ENCODE data around the gene NFIA.

The NFIA gene

GRCh38 chr1:61230523-61230922 is 148.2 kb downstream of the NFIA start:
- Histone ChIP-seq H3K4me3 (ENCODE audit: low read length, poor library complexity, severe bottlenecking) (no peak overlapping the region), H3K27me3 (ENCODE audit: insufficient read depth, low read length, poor library complexity, severe bottlenecking) (no peaks in the 10 kb centered on the region), H3K4me2 (ENCODE audit: low read depth, low read length, poor library complexity, severe bottlenecking) (no peak overlapping the region), H3F3A (ENCODE audit: low read depth) (no peaks in the 10 kb centered on the region), H3K4me1 (ENCODE audit: insufficient read depth, low read length, poor library complexity, severe bottlenecking) (peaks cover 5% of the 10 kb centered on the region), H3K9me3 (ENCODE audit: insufficient read depth, low read depth, low read length) (no peaks in the 10 kb centered on the region), H3K36me3 (ENCODE audit: insufficient read depth, low read length) (no peaks in the 10 kb centered on the region), H4K20me1 (ENCODE audit: insufficient read depth, low read length, poor library complexity, severe bottlenecking) (no peaks in the 10 kb centered on the region), H2AFZ (ENCODE audit: low read length) (peak overlapping the region; percentile 1; the same call in 1 of the 2 replicates), H3K9me2 (replicated peaks; ENCODE audit: low read depth, low read length) (no peaks in the 10 kb centered on the region), H3K79me2 (ENCODE audit: insufficient read depth, low read length) (no peaks in the 10 kb centered on the region), H3K9ac (ENCODE audit: low read depth, low read length, poor library complexity, severe bottlenecking) (no peak overlapping the region)
- TF ChIP-seq EZH2phosphoT487 (IDR thresholded peaks at IDR 0.05; ENCODE audit: borderline replicate concordance) = no peak
- TF ChIP-seq CTCF (conservative IDR thresholded peaks at IDR 0.05; ENCODE audit: low read length) = no peak

DNA sequence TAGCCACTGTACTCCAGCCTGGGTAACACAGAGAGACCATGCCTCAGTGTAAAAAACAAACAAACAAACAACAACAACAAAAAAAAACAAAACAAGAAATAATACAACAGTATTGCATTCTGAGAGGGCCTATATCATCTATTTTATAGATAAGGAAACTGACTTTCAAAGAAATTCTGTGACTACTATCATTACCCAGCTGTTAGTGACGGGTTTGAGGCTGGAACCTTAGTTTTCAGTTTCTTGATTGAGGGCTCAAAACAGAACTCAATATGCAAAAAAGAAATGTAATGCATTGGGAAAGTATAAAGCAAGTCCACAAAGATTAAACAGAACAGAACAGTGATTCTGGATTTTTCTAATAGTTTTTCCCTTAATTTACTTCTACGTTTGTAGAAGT is 149.4 kb downstream of the NFIA start:
- Histone ChIP-seq H3K4me3 (ENCODE audit: low read length, poor library complexity, severe bottlenecking) (no peak overlapping the region), H3K9me3 (ENCODE audit: insufficient read depth, low read depth, low read length) (no peaks in the 10 kb centered on the region), H3K79me2 (ENCODE audit: insufficient read depth, low read length) (no peaks in the 10 kb centered on the region), H3K9ac (ENCODE audit: low read depth, low read length, poor library complexity, severe bottlenecking) (no peak overlapping the region), H4K20me1 (ENCODE audit: insufficient read depth, low read length, poor library complexity, severe bottlenecking) (no peaks in the 10 kb centered on the region), H2AFZ (ENCODE audit: low read length) (no peak overlapping the region), H3F3A (ENCODE audit: low read depth) (no peaks in the 10 kb centered on the region), H3K4me1 (ENCODE audit: insufficient read depth, low read length, poor library complexity, severe bottlenecking) (peaks cover 5% of the 10 kb centered on the region), H3K27me3 (ENCODE audit: insufficient read depth, low read length, poor library complexity, severe bottlenecking) (no peaks in the 10 kb centered on the region), H3K36me3 (ENCODE audit: insufficient read depth, low read length) (no peaks in the 10 kb centered on the region), H3K4me2 (ENCODE audit: low read depth, low read length, poor library complexity, severe bottlenecking) (no peak overlapping the region), H3K9me2 (replicated peaks; ENCODE audit: low read depth, low read length) (no peaks in the 10 kb centered on the region)
- no peak for TF ChIP-seq EZH2phosphoT487 (IDR thresholded peaks at IDR 0.05; ENCODE audit: borderline replicate concordance)
- no peak for TF ChIP-seq CTCF (conservative IDR thresholded peaks at IDR 0.05; ENCODE audit: low read length)

- no peak overlapping the region for H3K9ac ChIP-seq (ENCODE audit: low read depth, low read length, poor library complexity, severe bottlenecking)
- H2AFZ ChIP-seq (ENCODE audit: low read length) = no peak overlapping the region
- H3K4me3 ChIP-seq (ENCODE audit: low read length, poor library complexity, severe bottlenecking) = no peak overlapping the region
- no peaks in the 10 kb centered on the region for H3K27me3 ChIP-seq (ENCODE audit: insufficient read depth, low read length, poor library complexity, severe bottlenecking)
- no peaks in the 10 kb centered on the region for H3K9me2 ChIP-seq (replicated peaks; ENCODE audit: low read depth, low read length)
- H3K79me2 ChIP-seq (ENCODE audit: insufficient read depth, low read length) = no peaks in the 10 kb centered on the region
- no peaks in the 10 kb centered on the region for H3K36me3 ChIP-seq (ENCODE audit: insufficient read depth, low read length)
- no peaks in the 10 kb centered on the region for H4K20me1 ChIP-seq (ENCODE audit: insufficient read depth, low read length, poor library complexity, severe bottlenecking)
- H3K9me3 ChIP-seq (ENCODE audit: insufficient read depth, low read depth, low read length) = no peaks in the 10 kb centered on the region
- peaks cover 5% of the 10 kb centered on the region for H3K4me1 ChIP-seq (ENCODE audit: insufficient read depth, low read length, poor library complexity, severe bottlenecking)
- no peak overlapping the region for H3K4me2 ChIP-seq (ENCODE audit: low read depth, low read length, poor library complexity, severe bottlenecking)
- TF ChIP-seq EZH2phosphoT487 (IDR thresholded peaks at IDR 0.05; ENCODE audit: borderline replicate concordance) = no peak
- no peak for TF ChIP-seq CTCF (conservative IDR thresholded peaks at IDR 0.05; ENCODE audit: low read length)
- no peaks in the 10 kb centered on the region for H3F3A ChIP-seq (ENCODE audit: low read depth)
These were observed 150.8 kb downstream of the NFIA start for GRCh38 chr1:61233121-61233660.

Data from Loucy (cell line).